Measurements from ENCODE around the gene HLA-DRA. TPM values are rescaled to one million over a fixed set of nuclear protein-coding genes. Genes with fewer than 3 reads are reported as not detected.
A peak's percentile ranks its signal among the peaks of the same experiment; 100 is the strongest.

The HLA-DRA gene
- total and polyA plus RNA-seq, 2 of the 8 experiments (the other 6 are each of a cell fraction or from before 2014, with no cell fraction given), result 5.0 to 6.2 TPM

- H3K56ac ChIP-seq (replicated peaks; ENCODE audit: insufficient read length, low read depth, low read length), result no peak overlapping the region
- H3K4me1 ChIP-seq (replicated peaks in 1 of 4; ENCODE audit: control insufficient read depth in 3 of 4, insufficient read depth in 4 of 4, low read length in 3 of 4), result no peaks in the 10 kb centered on the region
- peak overlapping the region; percentile 78 for H2AFZ ChIP-seq (ENCODE audit: low read length)
- FAIRE-seq (no peak), DNase-seq (ENCODE audit: low read depth in 1 of 2, low spot score in 2 of 2) (no peak)
- H2AK5ac ChIP-seq (ENCODE audit: low read depth, low read length), result no peak overlapping the region
- H3K4me3 ChIP-seq (ENCODE audit: extremely low read depth in 1 of 4, insufficient read depth in 2 of 4, low read depth in 3 of 4, low read length in 4 of 4), result peak overlapping the region in 1 of 4 experiments; percentile 56; a peak in 1 of 8 replicates
- no peak overlapping the region for H2BK5ac ChIP-seq (ENCODE audit: low read depth, low read length)
- no peak overlapping the region for H3K23ac ChIP-seq (ENCODE audit: insufficient read length)
- H4K5ac ChIP-seq (ENCODE audit: insufficient read length, low read depth, low read length), result no peak overlapping the region
- no peaks in the 10 kb centered on the region for H3K23me2 ChIP-seq (ENCODE audit: low read depth, low read length)
- H2BK120ac ChIP-seq (replicated peaks; ENCODE audit: low read depth, low read length), result no peak overlapping the region
- H4K20me1 ChIP-seq (replicated peaks in 1 of 2; ENCODE audit: control insufficient read depth in 1 of 2, insufficient read depth in 2 of 2, low read length in 2 of 2), result peaks cover 0 to 1% of the 10 kb centered on the region in 2 experiments
- H3K9me3 ChIP-seq (ENCODE audit: insufficient read depth in 2 of 2, low read depth in 1 of 2, low read length in 1 of 2), result no peaks in the 10 kb centered on the region
- TF ChIP-seq YY1 (IDR thresholded peaks at IDR 0.05; ENCODE audit: low read depth, low read length) (0 out of 2 replicates have a peak, but pooled peaks have one; percentile 48), POLR2A (IDR thresholded peaks at IDR 0.05; ENCODE audit: control extremely low read depth in 1 of 2, low read depth in 2 of 2, low read length in 2 of 2) (no peak)
- no peak overlapping the region for H4K8ac ChIP-seq (ENCODE audit: extremely low read depth, insufficient read depth, low read length)
- no peak overlapping the region for H3K27ac ChIP-seq (ENCODE audit: low read depth, low read length)
- no peaks in the 10 kb centered on the region for H3K79me2 ChIP-seq (ENCODE audit: control insufficient read depth in 1 of 2, insufficient read depth in 2 of 2, low read length in 2 of 2)
- no peak overlapping the region for H2BK20ac ChIP-seq (ENCODE audit: low read length)
- peak overlapping the region; percentile 45 to 61; a peak in 2 of 4 replicates for H3K4me2 ChIP-seq (ENCODE audit: insufficient read depth in 1 of 2, low read depth in 2 of 2, low read length in 2 of 2)
- H3K27me3 ChIP-seq (replicated peaks in 1 of 4; ENCODE audit: control insufficient read depth in 3 of 4, extremely low read depth in 1 of 4, insufficient read depth in 3 of 4, low read length in 3 of 4), result peaks cover 0 to 12% (median 1%) of the 10 kb centered on the region in 4 experiments; a peak in 1 of 7 replicates
- WGBS, 2 experiments (ENCODE audit: extremely low coverage in 1 of 2, insufficient coverage in 1 of 2, insufficient read length in 1 of 2, insufficient replicate concordance in 2 of 2, low coverage in 1 of 2, low lambda C conversion rate in 2 of 2, missing lambda C conversion rate in 1 of 2), result 94% methylated on average over 3 of the region's 3 CpGs; no CpG with 5 or more reads in 1 of the 2 experiments
- no peak overlapping the region for H3K9ac ChIP-seq (replicated peaks in 1 of 4; ENCODE audit: extremely low read depth in 1 of 4, low read depth in 3 of 4, low read length in 3 of 4)
- ChIA-PET CTCF (ENCODE audit: partially characterized antibody) (interaction anchor here (0.7 to 5.7 kb wide), 11 partner anchors 9 to 375 kb away, joined by 3 to 54 read pairs (median 6); no protein-coding TSS in a partner anchor), POLR2A (ENCODE audit: partially characterized antibody) (interaction anchor here (1.9 kb wide), 1 partner anchor 284 kb away, joined by 5 read pairs; no protein-coding TSS in a partner anchor)
- no peak overlapping the region for H3K18ac ChIP-seq (ENCODE audit: extremely low read depth, low read length)
- no peak overlapping the region for H2BK12ac ChIP-seq (ENCODE audit: low read depth, low read length)
- no peak overlapping the region for H2BK15ac ChIP-seq (ENCODE audit: low read length)
- H3K79me1 ChIP-seq (ENCODE audit: low read depth, low read length), result no peaks in the 10 kb centered on the region
- H3K36me3 ChIP-seq (ENCODE audit: control insufficient read depth in 2 of 4, insufficient read depth in 4 of 4, low read length in 3 of 4), result no peaks in the 10 kb centered on the region
- H3K14ac ChIP-seq (ENCODE audit: insufficient read length), result no peak overlapping the region
- H3K4ac ChIP-seq (replicated peaks; ENCODE audit: insufficient read length, low read depth, low read length), result no peak overlapping the region
- no peak overlapping the region for H4K91ac ChIP-seq (replicated peaks; ENCODE audit: insufficient read length, low read length)
These were observed 23.7 kb upstream of the HLA-DRA start for GRCh38 chr6:32416036-32416435.

Measured in H1 (cell line).